Hepatocyte (in vitro differentiated cells): Measurements from ENCODE around the gene NADSYN1. TPM values are rescaled to one million over a fixed set of nuclear protein-coding genes. Genes with fewer than 3 reads are reported as not detected.

ENCODE experiments used
- DNase-seq: peaks from one replicate; pipeline ENCODE4 v3.0.0-alpha.2; 2016; ENCODE audit warnings: low spot score
- H2AFZ ChIP-seq: fragments of 200-600 bp; sonication (generic); 2 replicates; pipeline ENCODE4 v1.6.0; 2016; ENCODE audit warnings: antibody characterized with exemption, mild to moderate bottlenecking
- H3K27ac ChIP-seq: fragments of 200-600 bp; sonication (generic); 2 replicates; pipeline ENCODE4 v1.5.1; 2016; ENCODE audit warnings: mild to moderate bottlenecking
- H3K27me3 ChIP-seq: fragments of 200-600 bp; sonication (generic); 2 replicates; pipeline ENCODE4 v1.6.1; 2016
- H3K36me3 ChIP-seq: fragments of 200-600 bp; sonication (generic); replicated peaks from 2 replicates; pipeline ENCODE4 v1.5.1; 2016; ENCODE audit warnings: low read depth; ENCODE audit not compliant: insufficient read depth
- H3K4me1 ChIP-seq: fragments of 200-600 bp; sonication (generic); 2 replicates; pipeline ENCODE4 v1.5.1; 2016; ENCODE audit warnings: mild to moderate bottlenecking, moderate library complexity; ENCODE audit not compliant: insufficient read depth
- H3K4me2 ChIP-seq: fragments of 200-600 bp; sonication (generic); 2 replicates; pipeline ENCODE4 v1.6.0; 2016
- H3K4me3 ChIP-seq: fragments of 200-600 bp; sonication (generic); 2 replicates; pipeline ENCODE4 v1.5.1; 2016; ENCODE audit warnings: mild to moderate bottlenecking
- H3K79me2 ChIP-seq: fragments of 200-600 bp; sonication (generic); 2 replicates; pipeline ENCODE4 v1.6.0; 2017; ENCODE audit warnings: mild to moderate bottlenecking
- H3K9me2 ChIP-seq: fragments of 200-600 bp; sonication (generic); replicated peaks from 2 replicates; pipeline ENCODE4 v1.6.0; 2017; ENCODE audit warnings: mild to moderate bottlenecking; ENCODE audit not compliant: insufficient read depth
- H3K9me3 ChIP-seq: fragments of 200-600 bp; sonication (generic); 2 replicates; pipeline ENCODE4 v1.5.1; 2016; ENCODE audit warnings: low read depth, mild to moderate bottlenecking
- H4K20me1 ChIP-seq: fragments of 200-600 bp; sonication (generic); 2 replicates; pipeline ENCODE4 v1.6.0; 2016; ENCODE audit warnings: mild to moderate bottlenecking; ENCODE audit not compliant: insufficient read depth, poor library complexity, severe bottlenecking
- CTCF ChIP-seq: fragments of 200-600 bp; sonication (generic); IDR thresholded peaks from 2 replicates; pipeline ENCODE4 v1.5.1; 2016; ENCODE audit warnings: antibody characterized with exemption, mild to moderate bottlenecking; ENCODE audit not compliant: poor library complexity
- EZH2 ChIP-seq: fragments of 200-600 bp; sonication (generic); IDR thresholded peaks from 2 replicates; pipeline ENCODE4 v1.6.1; 2016; ENCODE audit warnings: antibody characterized with exemption, mild to moderate bottlenecking, borderline replicate concordance
- EZH2phosphoT487 ChIP-seq: fragments of 200-600 bp; sonication (generic); IDR thresholded peaks from one replicate; pipeline ENCODE4 v1.6.1; 2018; ENCODE audit warnings: antibody characterized with exemption, mild to moderate bottlenecking, low read depth, moderate library complexity; ENCODE audit not compliant: unreplicated experiment, severe bottlenecking
- WGBS: methylation state at CpG from one replicate; pipeline ENCODE4 v1.1.6; 2016; ENCODE audit warnings: low lambda C conversion rate; ENCODE audit errors: missing lambda C conversion rate; 5-methylcytosine and 5-hydroxymethylcytosine counted together
- polyA plus RNA-seq: library from polyadenylated mRNA; unstranded; fragments of >200 nt; fragmentation: Nextera tagmentation; extraction: Ambion mirVana; gene quantifications from 2 replicates; pipeline ENCODE4 v1.2.1, GENCODE V29; 2016
- total RNA-seq: library from RNA; depleted of rRNA; stranded (reverse); fragments of >200 nt; gene quantifications from 2 replicates; pipeline ENCODE4 v1.2.3, GENCODE V29; 2014

Gene NADSYN1
- total and polyA plus RNA-seq, 2 experiments from 2014 or later: 42.0 to 43.7 TPM

- Histone ChIP-seq H3K36me3 (no peaks in the 10 kb centered on the region), H3K9me2 (no peaks in the 10 kb centered on the region), H3K4me2 (no peak overlapping the region), H3K4me3 (no peak overlapping the region), H3K27me3 (no peaks in the 10 kb centered on the region), H2AFZ (no peak overlapping the region), H3K27ac (no peak overlapping the region), H4K20me1 (no peaks in the 10 kb centered on the region), H3K9me3 (no peaks in the 10 kb centered on the region), H3K79me2 (no peaks in the 10 kb centered on the region), H3K4me1 (no peaks in the 10 kb centered on the region)
- TF ChIP-seq EZH2phosphoT487: no peak
- TF ChIP-seq CTCF: no peak
- no peak for TF ChIP-seq EZH2
- 96% methylated on average over 10 of the region's 10 CpGs for WGBS
- DNase-seq: no peak
Observed at GRCh38 chr11:71502026-71502425, 49.0 kb downstream of the NADSYN1 start.

GRCh38 chr11:71502871-71503435 is 50.0 kb downstream of the NADSYN1 start:
- no peaks in the 10 kb centered on the region for H3K36me3 ChIP-seq
- no peak overlapping the region for H3K4me2 ChIP-seq
- no peaks in the 10 kb centered on the region for H4K20me1 ChIP-seq
- no peak overlapping the region for H3K4me3 ChIP-seq
- no peaks in the 10 kb centered on the region for H3K9me2 ChIP-seq
- no peak for DNase-seq
- TF ChIP-seq EZH2 (no peak), CTCF (no peak)
- H3K27ac ChIP-seq: no peak overlapping the region
- no peak overlapping the region for H2AFZ ChIP-seq
- H3K4me1 ChIP-seq: no peaks in the 10 kb centered on the region
- H3K9me3 ChIP-seq: no peaks in the 10 kb centered on the region
- H3K27me3 ChIP-seq: no peaks in the 10 kb centered on the region
- 98% methylated on average over 13 of the region's 15 CpGs for WGBS
- no peaks in the 10 kb centered on the region for H3K79me2 ChIP-seq

GRCh38 chr11:71504531-71504930 is 51.5 kb downstream of the NADSYN1 start:
- DNase-seq: no peak
- H3K79me2 ChIP-seq: no peaks in the 10 kb centered on the region
- H4K20me1 ChIP-seq: no peaks in the 10 kb centered on the region
- H2AFZ ChIP-seq: no peak overlapping the region
- no peak overlapping the region for H3K4me3 ChIP-seq
- TF ChIP-seq EZH2phosphoT487 (no peak), CTCF (no peak), EZH2 (no peak)
- no peaks in the 10 kb centered on the region for H3K4me1 ChIP-seq
- no peaks in the 10 kb centered on the region for H3K36me3 ChIP-seq
- no peaks in the 10 kb centered on the region for H3K9me2 ChIP-seq
- H3K27me3 ChIP-seq: no peaks in the 10 kb centered on the region
- no peaks in the 10 kb centered on the region for H3K9me3 ChIP-seq
- no peak overlapping the region for H3K27ac ChIP-seq
- 72% methylated on average over 10 of the region's 10 CpGs for WGBS
- H3K4me2 ChIP-seq: no peak overlapping the region

GRCh38 chr11:71505001-71505400 is 52.0 kb downstream of the NADSYN1 start:
- H4K20me1 ChIP-seq: no peaks in the 10 kb centered on the region
- DNase-seq: no peak
- H3K4me1 ChIP-seq: no peaks in the 10 kb centered on the region
- TF ChIP-seq EZH2: no peak
- no peak for TF ChIP-seq EZH2phosphoT487
- no peak for TF ChIP-seq CTCF
- no peak overlapping the region for H3K27ac ChIP-seq
- no peak overlapping the region for H3K4me2 ChIP-seq
- no peaks in the 10 kb centered on the region for H3K27me3 ChIP-seq
- no peak overlapping the region for H2AFZ ChIP-seq
- H3K4me3 ChIP-seq: no peak overlapping the region
- no peaks in the 10 kb centered on the region for H3K79me2 ChIP-seq
- H3K9me3 ChIP-seq: no peaks in the 10 kb centered on the region
- 76% methylated on average over 2 of the region's 2 CpGs for WGBS
- H3K36me3 ChIP-seq: no peaks in the 10 kb centered on the region
- no peaks in the 10 kb centered on the region for H3K9me2 ChIP-seq
